HCT116 (cell line): ENCODE data around the gene RNF126. TPM values are rescaled to one million over a fixed set of nuclear protein-coding genes. Genes with fewer than 3 reads are reported as not detected.

ENCODE experiments used
- ATAC-seq: fragments of 200-7000 bp; cut with Tn5 transposase; 2 replicates; pipeline ENCODE4 v1.9.1; 2020; ENCODE audit warnings: mild to moderate bottlenecking, moderate library complexity
- BruUV-seq: library from RNA; stranded (reverse); fragments of 400-500 nt; replicated peaks from 2 replicates; lab custom pipeline; 2021; lab: Mats Ljungman, UMichigan
- CTCF ChIA-PET: fragments of 300-600 bp; sonication (Branson Sonifier 250); formaldehyde crosslinking; loops from one replicate; lab custom pipeline; 2021; ENCODE audit warnings: antibody characterized with exemption; lab: Charles Lee
- POLR2A ChIA-PET: fragments of 300-600, 350-600 bp; sonication (Branson Sonifier 250); formaldehyde crosslinking; loops from one replicate; lab custom pipeline; 2021; ENCODE audit warnings: antibody characterized with exemption; lab: Charles Lee
- RAD21 ChIA-PET, 2 experiments: fragments of 300-600 bp; sonication (Branson Sonifier 250); formaldehyde crosslinking; loops; one replicate each; lab custom pipeline; 2023; ENCODE audit warnings: low total read pairs in 2 of 2; ENCODE audit not compliant: uncharacterized antibody in 2 of 2, unreplicated experiment in 2 of 2, low non-redundant PET in 1 of 2; lab: Charles Lee
- DNase-seq: peaks from one replicate; pipeline ENCODE4 v3.0.0-alpha.2; 2010; ENCODE audit warnings: low read depth, low spot score
- H2AFZ ChIP-seq: fragments of 200-600 bp; shearing (Covaris generic), sonication (generic); 2 replicates; pipeline ENCODE4 v1.6.1; 2017; ENCODE audit warnings: low read depth, mixed run types, mixed read lengths, antibody characterized with exemption, low read length; ENCODE audit not compliant: poor library complexity, severe bottlenecking
- H3K27ac ChIP-seq: 2 replicates; pipeline ENCODE4 v1.5.1; 2012; ENCODE audit warnings: low read depth, low read length
- H3K27me3 ChIP-seq: fragments of 200-600 bp; sonication (generic); 2 replicates; pipeline ENCODE4 v1.6.1; 2016; ENCODE audit warnings: mixed run types, low read length, mixed read lengths; ENCODE audit not compliant: insufficient read depth
- H3K36me3 ChIP-seq, 2 experiments: fragments of 200-500 bp in 1 of 2; fragments of 200-600 bp in 1 of 2; sonication (Bioruptor generic) in 1 of 2; sonication (generic) in 1 of 2; 2 replicates each; pipeline versions ENCODE4 v1.5.1 to v1.6.1; 2014 to 2016; ENCODE audit warnings: low read length in 2 of 2, inconsistent platforms in 1 of 2, mixed read lengths in 1 of 2, mixed run types in 1 of 2; ENCODE audit not compliant: insufficient read depth in 2 of 2, control insufficient read depth in 1 of 2
- H3K4me1 ChIP-seq, 2 experiments: fragments of 200-600 bp in 1 of 2; sonication (generic) in 1 of 2; 2 replicates each; pipeline versions ENCODE4 v1.5.1 to v1.6.1; 2012 to 2017; ENCODE audit warnings: low read length in 2 of 2, inconsistent platforms in 1 of 2, mild to moderate bottlenecking in 1 of 2, mixed read lengths in 1 of 2, mixed run types in 1 of 2, moderate library complexity in 1 of 2; ENCODE audit not compliant: insufficient read depth in 2 of 2, control insufficient read depth in 1 of 2
- H3K4me2 ChIP-seq: fragments of 200-600 bp; sonication (generic); 2 replicates; pipeline ENCODE4 v1.6.1; 2017; ENCODE audit warnings: mixed run types, low read length, mixed read lengths
- H3K4me3 ChIP-seq, 2 experiments: fragments of 200-600 bp in 1 of 2; sonication (generic) in 1 of 2; replicated peaks in 1 of 2; 2 replicates each; pipeline ENCODE4 v1.5.1; 2011 to 2016; ENCODE audit warnings: low read length in 2 of 2, control low read depth in 1 of 2, low read depth in 1 of 2, mild to moderate bottlenecking in 1 of 2, mixed read lengths in 1 of 2, mixed run types in 1 of 2
- H3K79me2 ChIP-seq: fragments of 200-600 bp; sonication (generic); 2 replicates; pipeline ENCODE4 v1.6.1; 2017; ENCODE audit warnings: mild to moderate bottlenecking, mixed run types, low read length, moderate library complexity, mixed read lengths; ENCODE audit not compliant: insufficient read depth
- H3K9ac ChIP-seq: fragments of 200-600 bp; sonication (generic); 2 replicates; pipeline ENCODE4 v1.6.1; 2016; ENCODE audit warnings: low read length, mixed read lengths
- H3K9me2 ChIP-seq: fragments of 200-600 bp; sonication (generic), shearing (Covaris generic); 2 replicates; pipeline ENCODE4 v1.6.1; 2017; ENCODE audit warnings: mixed run types, mild to moderate bottlenecking, moderate library complexity; ENCODE audit not compliant: insufficient read depth
- H3K9me3 ChIP-seq, 2 experiments: fragments of 200-500 bp in 1 of 2; fragments of 200-600 bp in 1 of 2; sonication (Bioruptor generic) in 1 of 2; sonication (generic) in 1 of 2; 2 replicates each; pipeline ENCODE4 v1.6.1; 2014 to 2017; ENCODE audit warnings: low read length in 2 of 2, mixed read lengths in 2 of 2, inconsistent platforms in 1 of 2, low read depth in 1 of 2, mild to moderate bottlenecking in 1 of 2, mixed run types in 1 of 2, moderate library complexity in 1 of 2; ENCODE audit not compliant: control insufficient read depth in 1 of 2, insufficient read depth in 1 of 2
- H4K20me1 ChIP-seq: fragments of 200-600 bp; sonication (generic), shearing (Covaris generic); 2 replicates; pipeline ENCODE4 v1.6.1; 2017; ENCODE audit warnings: mixed run types, mild to moderate bottlenecking, moderate library complexity; ENCODE audit not compliant: insufficient read depth
- ELF1 ChIP-seq: IDR thresholded peaks from 2 replicates; pipeline ENCODE4 v1.6.1; 2012; ENCODE audit warnings: low read depth, borderline replicate concordance
- MAX ChIP-seq: IDR thresholded peaks from 2 replicates; pipeline ENCODE4 v1.6.1; 2012
- POLR2AphosphoS5 ChIP-seq: IDR thresholded peaks from 2 replicates; pipeline ENCODE4 v1.6.1; 2011; ENCODE audit warnings: mild to moderate bottlenecking, low read depth, low read length, moderate library complexity
- SRF ChIP-seq: IDR thresholded peaks from 2 replicates; pipeline ENCODE4 v1.6.1; 2012; ENCODE audit warnings: low read depth
- TCF7L2 ChIP-seq: IDR thresholded peaks from 2 replicates; pipeline ENCODE4 v1.7.0; 2011; ENCODE audit warnings: borderline replicate concordance, inconsistent platforms; ENCODE audit not compliant: insufficient read depth, insufficient read length; ENCODE audit errors: extremely low read depth
- YY1 ChIP-seq: IDR thresholded peaks from 2 replicates; pipeline ENCODE4 v1.6.1; 2011; ENCODE audit warnings: low read length, low read depth, moderate library complexity, mild to moderate bottlenecking; ENCODE audit not compliant: insufficient replicate concordance; ENCODE audit errors: extremely low read depth
- ZBTB33 ChIP-seq: IDR thresholded peaks from 2 replicates; pipeline ENCODE4 v1.6.1; 2011; ENCODE audit warnings: mild to moderate bottlenecking, low read length, moderate library complexity; ENCODE audit not compliant: insufficient replicate concordance; ENCODE audit errors: extremely low read depth
- ZNF274 ChIP-seq: fragments of 200-500 bp; sonication (Bioruptor generic); IDR thresholded peaks from 2 replicates; pipeline ENCODE4 v1.6.1; 2014; ENCODE audit warnings: mild to moderate bottlenecking, low read depth, low read length, inconsistent platforms
- intact Hi-C: fragments of 100-400 bp; cut with micrococcal nuclease; formaldehyde crosslinking; loops from 2 replicates; pipeline ENCODE4 v1.10.0; 2022
- total RNA-seq: library from RNA; stranded (reverse); gene quantifications from one replicate; pipeline ENCODE4 v1.2.1, GENCODE V29; 2021; ENCODE audit not compliant: unreplicated experiment
- TF ChIP-seq, protein P1 (sequence below), 3 experiments: fragments of 200-600 bp in 1 of 3; sonication (generic) in 1 of 3; IDR thresholded peaks in 2 of 3; conservative IDR thresholded peaks in 1 of 3; 2 replicates each; pipeline ENCODE4 v1.5.1; 2012 to 2017; ENCODE audit warnings: low read depth in 2 of 3, low read length in 2 of 3, antibody characterized with exemption in 1 of 3, borderline replicate concordance in 1 of 3, control low read depth in 1 of 3, mild to moderate bottlenecking in 1 of 3, mixed read lengths in 1 of 3, mixed run types in 1 of 3, moderate library complexity in 1 of 3; ENCODE audit not compliant: insufficient read depth in 1 of 3

Gene RNF126
- total RNA-seq, 1 experiment from 2014 or later, result 93.8 TPM

DNA sequence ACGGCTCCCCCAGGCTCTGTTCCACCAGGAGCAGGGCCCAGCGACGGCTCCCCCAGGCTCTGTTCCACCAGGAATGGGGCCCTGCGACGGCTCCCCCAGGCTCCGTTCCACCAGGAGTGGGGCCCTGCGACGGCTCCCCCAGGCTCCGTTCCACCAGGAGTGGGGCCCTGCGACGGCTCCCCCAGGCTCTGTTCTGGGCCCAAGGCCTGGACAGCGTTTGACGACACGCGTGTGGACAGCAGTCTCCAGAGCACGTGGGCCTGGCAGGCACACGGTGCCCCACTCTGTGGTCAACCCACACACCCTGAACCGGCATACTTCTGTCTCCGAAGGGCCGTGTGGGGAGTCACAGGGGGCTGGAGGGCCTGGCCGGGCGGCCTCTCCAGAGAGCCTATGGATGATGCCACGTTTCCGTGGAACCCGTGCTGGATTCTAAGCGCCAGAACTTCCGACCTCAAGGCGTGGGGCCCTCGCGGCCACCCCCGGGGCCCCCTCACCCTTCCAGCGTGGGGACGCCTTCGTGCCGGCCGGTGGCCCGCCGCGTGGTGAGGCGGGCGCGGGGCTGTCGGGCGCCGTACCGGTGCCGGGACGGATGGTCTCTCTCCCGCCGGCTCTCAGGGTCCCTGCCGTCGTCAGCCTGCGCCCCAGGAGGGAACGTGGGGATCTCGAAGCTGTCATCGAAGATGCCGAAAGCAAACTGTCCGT is 11.7 kb downstream of the RNF126 start:
- no TSS peak for BruUV-seq

More for the DNA sequence above, 11.7 kb downstream of the RNF126 start:
- POLR2A ChIA-PET, result no interaction called here
- H3K79me2 ChIP-seq, result peaks cover 64% of the 10 kb centered on the region
- H3K27ac ChIP-seq, result no peak overlapping the region
- no peak overlapping the region for H3K4me3 ChIP-seq
- no peaks in the 10 kb centered on the region for H3K9me2 ChIP-seq
- RAD21 ChIA-PET, result no interaction called here
- no peaks in the 10 kb centered on the region for H3K27me3 ChIP-seq
- peaks cover 11 to 45% of the 10 kb centered on the region in 2 experiments for H3K36me3 ChIP-seq
- H3K9me3 ChIP-seq, result no peaks in the 10 kb centered on the region
- no peak overlapping the region for H3K4me2 ChIP-seq
- ATAC-seq, result no peak
- no peak for DNase-seq
- H3K9ac ChIP-seq, result no peak overlapping the region
- H2AFZ ChIP-seq, result no peak overlapping the region
- no peaks in the 10 kb centered on the region for H3K4me1 ChIP-seq
- no peaks in the 10 kb centered on the region for H4K20me1 ChIP-seq
- TF ChIP-seq ELF1 (no peak), ZNF274 (no peak), YY1 (no peak), POLR2AphosphoS5 (no peak), MAX (no peak), TCF7L2 (no peak), SRF (no peak), ZBTB33 (no peak)
- TF ChIP-seq, protein P1, sequence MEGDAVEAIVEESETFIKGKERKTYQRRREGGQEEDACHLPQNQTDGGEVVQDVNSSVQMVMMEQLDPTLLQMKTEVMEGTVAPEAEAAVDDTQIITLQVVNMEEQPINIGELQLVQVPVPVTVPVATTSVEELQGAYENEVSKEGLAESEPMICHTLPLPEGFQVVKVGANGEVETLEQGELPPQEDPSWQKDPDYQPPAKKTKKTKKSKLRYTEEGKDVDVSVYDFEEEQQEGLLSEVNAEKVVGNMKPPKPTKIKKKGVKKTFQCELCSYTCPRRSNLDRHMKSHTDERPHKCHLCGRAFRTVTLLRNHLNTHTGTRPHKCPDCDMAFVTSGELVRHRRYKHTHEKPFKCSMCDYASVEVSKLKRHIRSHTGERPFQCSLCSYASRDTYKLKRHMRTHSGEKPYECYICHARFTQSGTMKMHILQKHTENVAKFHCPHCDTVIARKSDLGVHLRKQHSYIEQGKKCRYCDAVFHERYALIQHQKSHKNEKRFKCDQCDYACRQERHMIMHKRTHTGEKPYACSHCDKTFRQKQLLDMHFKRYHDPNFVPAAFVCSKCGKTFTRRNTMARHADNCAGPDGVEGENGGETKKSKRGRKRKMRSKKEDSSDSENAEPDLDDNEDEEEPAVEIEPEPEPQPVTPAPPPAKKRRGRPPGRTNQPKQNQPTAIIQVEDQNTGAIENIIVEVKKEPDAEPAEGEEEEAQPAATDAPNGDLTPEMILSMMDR (IDR thresholded peaks at IDR 0.05 in 2 of 3, conservative IDR thresholded peaks at IDR 0.05 in 1 of 3; ENCODE audit: borderline replicate concordance in 1 of 3, insufficient read depth in 1 of 3, low read depth in 2 of 3, low read length in 2 of 3), result no peak
- CTCF ChIA-PET, result no interaction called here
- intact Hi-C loops, result no loop called here
